ENCODE measurements around the gene HSPA9.
A peak's percentile ranks its signal among the peaks of the same experiment; 100 is the strongest.

The HSPA9 gene

GRCh38 chr5:138539791-138540190 lies 35.4 kb downstream of the HSPA9 start:
- no peak for TF ChIP-seq CTCF (conservative IDR thresholded peaks at IDR 0.05; ENCODE audit: low read length)
- no peak for DNase-seq (ENCODE audit: low read depth)
- no peak overlapping the region for H3K4me3 ChIP-seq (ENCODE audit: low read length)

GRCh38 chr5:138538943-138539627 lies 36.1 kb downstream of the HSPA9 start:
- H3K4me3 ChIP-seq (ENCODE audit: low read length) = no peak overlapping the region
- TF ChIP-seq CTCF (conservative IDR thresholded peaks at IDR 0.05; ENCODE audit: low read length) = no peak
- DNase-seq (ENCODE audit: low read depth) = no peak

- DNase-seq (ENCODE audit: low read depth) = no peak
- no peak overlapping the region for H3K4me3 ChIP-seq (ENCODE audit: low read length)
- peak; percentile 42 for TF ChIP-seq CTCF (conservative IDR thresholded peaks at IDR 0.05; ENCODE audit: low read length)
Observed at GRCh38 chr5:138536665-138537315, 38.4 kb downstream of the HSPA9 start.

GRCh38 chr5:138536215-138536614 lies 39.0 kb downstream of the HSPA9 start:
- DNase-seq (ENCODE audit: low read depth) = no peak
- no peak overlapping the region for H3K4me3 ChIP-seq (ENCODE audit: low read length)
- no peak for TF ChIP-seq CTCF (conservative IDR thresholded peaks at IDR 0.05; ENCODE audit: low read length)

- no peak overlapping the region for H3K4me3 ChIP-seq (ENCODE audit: low read length)
- DNase-seq (ENCODE audit: low read depth) = no peak
- no peak for TF ChIP-seq CTCF (conservative IDR thresholded peaks at IDR 0.05; ENCODE audit: low read length)
Observed at GRCh38 chr5:138533973-138534941, 40.9 kb downstream of the HSPA9 start.

GRCh38 chr5:138529812-138530211 lies 45.4 kb downstream of the HSPA9 start:
- DNase-seq (ENCODE audit: low read depth) = no peak
- TF ChIP-seq CTCF (conservative IDR thresholded peaks at IDR 0.05; ENCODE audit: low read length) = no peak
- H3K4me3 ChIP-seq (ENCODE audit: low read length) = no peak overlapping the region
